HEK293T (cell line): Measurements from ENCODE around the gene OR3A2.

Experiments
- ARNT ChIP-seq: fragments of 450-650 bp; IDR thresholded peaks from 2 replicates; pipeline ENCODE4 v1.6.1; 2017; ENCODE audit warnings: mild to moderate bottlenecking
- CTBP1 ChIP-seq: fragments of 450-650 bp; IDR thresholded peaks from 2 replicates; pipeline ENCODE4 v1.6.1; 2016; ENCODE audit warnings: borderline replicate concordance
- ELF4 ChIP-seq: fragments of 450-650 bp; IDR thresholded peaks from 2 replicates; pipeline ENCODE4 v1.6.1; 2017; ENCODE audit warnings: antibody characterized with exemption
- FOXA1 ChIP-seq: fragments of 450-650 bp; IDR thresholded peaks from 2 replicates; pipeline ENCODE4 v1.6.1; 2016; ENCODE audit warnings: mild to moderate bottlenecking
- FOXK2 ChIP-seq: fragments of 450-650 bp; IDR thresholded peaks from 2 replicates; pipeline ENCODE4 v1.6.1; 2016; ENCODE audit warnings: mild to moderate bottlenecking
- SP1 ChIP-seq: fragments of 450-650 bp; IDR thresholded peaks from 2 replicates; pipeline ENCODE4 v1.6.1; 2017
- TARDBP ChIP-seq: fragments of 450-650 bp; IDR thresholded peaks from 2 replicates; pipeline ENCODE4 v1.6.1; 2016

DNA sequence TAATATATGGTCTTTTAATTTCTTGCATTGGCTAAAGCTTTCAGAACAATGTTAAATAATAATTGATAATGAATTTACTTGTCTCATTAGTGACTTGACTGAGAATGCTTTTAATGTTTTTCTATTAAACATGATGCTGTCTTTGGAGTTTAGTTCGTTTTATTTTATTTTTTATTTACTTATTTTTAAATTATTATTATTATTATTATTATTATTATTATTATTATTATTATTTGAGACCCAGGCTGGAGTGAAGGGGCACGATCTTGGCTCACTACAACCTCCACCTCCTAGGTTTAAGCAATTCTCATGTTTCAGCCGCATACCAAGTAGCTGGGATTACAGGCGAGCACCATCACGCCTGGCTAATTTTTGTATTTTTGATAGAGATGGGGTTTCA, 29.5 kb upstream of the OR3A2 start:
- TF ChIP-seq FOXA1 (no peak), FOXK2 (no peak), SP1 (no peak), ARNT (no peak), TARDBP (no peak), ELF4 (no peak), CTBP1 (no peak)
